ENCODE data around the gene RPTOR.
"Not testable (repeated sequence)": the region's sequence is repeated elsewhere in the genome, so short reads cannot be mapped to it uniquely, and the experiment has no call there.

The RPTOR gene

DNA sequence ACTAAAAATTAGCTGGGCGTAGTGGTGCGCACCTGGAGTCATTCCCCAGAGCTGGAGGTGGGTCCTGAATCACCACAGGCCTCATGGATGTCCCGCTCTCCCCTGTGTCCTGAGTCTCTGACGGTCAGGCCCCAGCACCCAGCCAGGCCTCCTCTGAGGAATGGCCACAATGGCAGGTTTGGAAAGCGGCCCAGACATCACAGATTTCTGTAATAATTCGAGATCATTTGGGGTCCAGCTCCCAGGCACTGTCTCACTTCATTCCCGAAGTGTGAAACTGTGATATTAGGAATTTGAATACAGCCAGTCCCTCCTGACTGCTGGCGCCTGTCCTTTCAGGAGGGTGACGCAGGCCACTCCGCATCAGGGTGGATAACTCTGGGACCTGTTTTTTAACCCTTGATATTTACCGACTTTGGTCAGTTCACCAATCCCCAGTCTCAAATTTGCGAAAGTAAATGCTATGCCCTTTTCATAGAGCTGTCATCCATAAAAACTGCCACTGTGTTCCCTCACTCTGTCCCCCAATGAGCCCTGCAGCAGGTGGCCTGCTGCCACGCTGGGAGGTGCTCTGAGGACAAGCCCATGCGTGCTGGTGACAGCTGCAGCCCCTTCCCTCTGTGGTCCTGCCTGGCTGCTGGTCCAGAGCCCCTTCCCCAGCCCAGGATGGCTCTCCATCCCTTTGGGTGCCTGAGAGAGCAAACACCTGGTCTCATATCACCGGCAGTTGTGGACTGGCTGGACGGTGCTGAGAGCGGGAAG is 28.3 kb upstream of the RPTOR start:
- DNase-seq = no peak

DNA sequence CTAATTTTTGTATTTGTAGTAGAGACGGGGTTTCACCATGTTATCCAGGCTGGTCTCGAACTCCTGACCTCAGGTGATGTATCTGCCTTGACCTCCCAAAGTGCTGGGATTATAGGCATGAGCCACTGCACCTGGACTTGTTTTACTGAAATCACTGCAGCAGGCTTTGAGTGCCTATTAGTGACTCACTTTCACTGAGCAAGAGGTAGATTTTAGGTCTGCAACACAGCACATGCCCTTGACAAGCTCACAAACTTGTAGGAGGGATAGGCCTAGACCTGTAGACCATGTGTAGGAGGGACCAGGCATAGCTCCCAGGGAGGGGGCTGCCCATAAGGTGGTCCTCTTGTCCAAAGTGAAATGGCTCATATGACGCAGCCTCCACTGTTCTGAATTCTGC is 27.0 kb upstream of the RPTOR start:
- no peak for DNase-seq

DNA sequence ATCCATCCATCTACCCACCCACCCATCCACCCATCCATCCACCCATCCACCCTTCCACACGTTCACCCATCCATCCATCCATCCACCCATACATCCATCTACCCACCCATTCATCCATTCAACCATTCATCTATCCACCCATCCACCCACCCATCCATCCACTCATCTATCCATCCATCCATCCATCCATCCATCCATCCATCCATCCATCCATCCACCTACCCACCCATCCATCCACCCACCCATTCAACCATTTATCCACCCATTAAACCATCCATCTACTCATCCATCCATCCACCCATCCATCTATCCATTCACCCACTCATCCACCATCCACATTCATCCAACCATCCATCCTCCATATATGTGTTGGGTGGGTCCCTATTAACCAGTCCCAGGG is 26.2 kb upstream of the RPTOR start:
- DNase-seq = no peak

DNA sequence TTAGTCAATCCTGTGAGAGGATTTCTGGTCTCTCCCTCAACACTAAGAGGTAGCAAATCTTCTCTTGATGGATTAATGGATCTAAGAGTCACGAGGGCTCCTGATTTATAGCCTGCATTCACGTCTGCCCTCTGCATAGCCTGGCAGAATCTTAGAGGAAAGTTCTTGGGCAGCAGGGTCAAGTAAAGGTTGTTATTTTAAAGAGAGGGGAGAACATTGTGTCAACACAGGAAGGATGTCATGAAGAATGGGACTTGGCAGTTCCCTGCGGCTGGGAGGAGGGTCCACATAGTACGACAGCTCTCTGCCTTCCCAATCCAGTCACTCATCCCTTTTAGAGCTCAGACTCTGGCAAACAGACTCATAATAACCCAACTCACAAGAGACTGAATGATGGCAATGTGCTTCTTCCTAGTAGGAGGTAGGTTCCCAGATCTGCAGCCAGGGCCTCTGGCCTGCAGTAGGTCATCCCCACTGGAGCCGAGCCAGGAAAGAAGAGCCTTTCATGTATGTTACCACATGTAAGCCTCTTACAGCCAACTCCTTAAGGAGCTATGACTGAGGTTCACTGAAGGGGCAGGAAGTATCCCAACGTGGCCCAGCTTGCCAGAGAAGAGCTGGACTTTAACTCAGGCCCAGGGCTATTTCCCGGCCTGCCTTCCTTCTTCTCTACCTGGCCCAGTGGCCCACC is 25.4 kb upstream of the RPTOR start:
- no peak for DNase-seq

DNA sequence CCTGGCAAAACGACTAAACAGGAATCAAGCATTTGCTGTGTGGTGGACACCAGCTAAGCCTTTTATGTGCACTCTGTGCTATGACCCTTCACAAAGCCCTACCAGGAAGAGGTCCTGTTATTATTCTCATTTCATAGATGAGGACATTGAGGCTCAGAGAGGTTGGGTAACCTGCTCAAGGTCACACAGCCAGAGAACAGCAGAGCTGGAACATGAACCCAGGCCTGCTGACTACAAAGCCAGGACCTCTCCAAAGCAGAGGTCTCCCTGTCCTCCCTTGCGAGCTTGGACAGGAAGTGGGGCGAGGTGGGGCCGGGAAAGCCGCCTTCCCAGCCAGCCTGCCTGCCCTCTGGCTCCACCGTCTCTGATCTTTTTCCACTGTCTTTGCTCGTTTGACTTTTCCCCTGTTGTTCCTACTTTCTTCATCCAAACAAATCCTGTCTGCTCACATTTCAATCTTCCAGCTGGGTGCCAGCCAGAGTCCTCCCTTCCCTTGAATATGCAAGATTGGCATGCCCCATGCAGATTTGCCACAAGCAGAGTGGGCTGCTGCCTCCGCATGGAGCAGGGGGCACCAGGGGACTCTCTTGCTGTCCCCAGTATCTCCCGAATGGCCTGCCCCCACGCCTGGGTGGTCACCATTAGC is 23.7 kb upstream of the RPTOR start:
- DNase-seq = no peak

DNA sequence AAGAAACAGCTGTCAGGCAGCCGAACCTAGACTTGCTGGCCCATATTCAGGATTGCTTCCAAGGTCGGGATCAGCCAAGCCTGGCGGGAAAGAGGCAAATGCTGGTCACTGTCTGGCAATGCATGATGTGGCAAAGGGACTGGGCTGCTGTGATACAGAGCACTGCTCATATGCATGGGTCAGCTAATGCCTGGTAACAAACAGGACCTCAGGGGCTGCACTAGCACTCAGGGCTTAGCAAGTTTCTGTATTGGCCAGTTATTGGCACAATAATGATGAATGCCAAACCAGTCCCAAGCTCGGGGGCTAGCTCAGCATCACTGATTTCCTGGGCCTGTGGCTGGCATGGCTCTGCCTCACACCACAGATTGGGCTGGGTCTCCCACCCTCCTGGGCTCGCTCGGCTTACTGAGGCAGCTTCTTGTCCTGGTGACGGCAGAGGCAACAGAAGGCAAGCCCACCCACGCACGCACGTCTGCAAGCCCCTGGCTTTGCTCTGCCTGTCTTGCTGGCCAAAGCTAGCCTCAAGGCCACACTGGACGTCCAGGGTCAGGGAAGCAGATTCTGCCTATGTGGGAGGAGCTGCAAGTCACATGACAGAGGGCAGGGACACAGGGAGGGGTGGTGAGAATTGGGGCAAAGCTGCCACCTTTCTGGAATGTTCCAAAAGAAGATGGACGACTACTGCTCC is 21.4 kb upstream of the RPTOR start:
- no peak for DNase-seq

DNA sequence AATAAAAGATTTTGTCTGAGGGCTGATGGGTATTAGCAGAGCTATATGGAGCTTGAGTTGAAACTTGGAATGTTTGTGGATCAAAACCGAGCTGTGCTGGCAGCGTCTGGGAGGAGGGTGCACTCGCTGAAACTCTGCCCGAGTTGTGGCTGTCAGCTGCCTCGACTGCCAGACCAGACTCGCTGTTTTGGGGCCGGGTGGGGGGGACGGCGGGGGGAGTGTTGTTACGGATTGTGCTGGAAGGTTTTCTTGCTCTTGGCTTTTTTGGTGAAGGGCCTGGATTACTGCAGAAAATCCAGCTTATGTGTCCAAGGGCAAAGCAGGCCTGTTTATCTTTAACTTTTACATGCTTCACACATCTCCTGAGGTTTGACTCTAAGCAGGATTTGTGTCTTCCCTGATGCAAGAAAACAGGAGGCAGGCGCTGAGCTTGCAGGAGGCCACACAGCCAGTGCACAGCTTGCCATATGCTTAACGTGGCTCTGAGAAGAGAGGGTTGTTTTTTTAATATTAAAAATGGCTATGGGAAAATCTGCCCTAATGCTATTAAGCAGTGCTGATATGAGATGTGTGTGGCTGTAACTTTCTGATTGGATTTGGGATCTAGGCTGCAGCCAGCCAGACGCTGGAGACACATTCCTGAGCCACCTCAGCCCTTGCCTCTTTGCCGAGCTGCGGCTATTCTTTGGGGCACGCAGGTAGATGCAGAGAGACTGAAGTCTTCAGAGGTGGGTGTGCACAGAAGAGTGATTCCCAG is 20.5 kb upstream of the RPTOR start:
- no peak for DNase-seq

DNA sequence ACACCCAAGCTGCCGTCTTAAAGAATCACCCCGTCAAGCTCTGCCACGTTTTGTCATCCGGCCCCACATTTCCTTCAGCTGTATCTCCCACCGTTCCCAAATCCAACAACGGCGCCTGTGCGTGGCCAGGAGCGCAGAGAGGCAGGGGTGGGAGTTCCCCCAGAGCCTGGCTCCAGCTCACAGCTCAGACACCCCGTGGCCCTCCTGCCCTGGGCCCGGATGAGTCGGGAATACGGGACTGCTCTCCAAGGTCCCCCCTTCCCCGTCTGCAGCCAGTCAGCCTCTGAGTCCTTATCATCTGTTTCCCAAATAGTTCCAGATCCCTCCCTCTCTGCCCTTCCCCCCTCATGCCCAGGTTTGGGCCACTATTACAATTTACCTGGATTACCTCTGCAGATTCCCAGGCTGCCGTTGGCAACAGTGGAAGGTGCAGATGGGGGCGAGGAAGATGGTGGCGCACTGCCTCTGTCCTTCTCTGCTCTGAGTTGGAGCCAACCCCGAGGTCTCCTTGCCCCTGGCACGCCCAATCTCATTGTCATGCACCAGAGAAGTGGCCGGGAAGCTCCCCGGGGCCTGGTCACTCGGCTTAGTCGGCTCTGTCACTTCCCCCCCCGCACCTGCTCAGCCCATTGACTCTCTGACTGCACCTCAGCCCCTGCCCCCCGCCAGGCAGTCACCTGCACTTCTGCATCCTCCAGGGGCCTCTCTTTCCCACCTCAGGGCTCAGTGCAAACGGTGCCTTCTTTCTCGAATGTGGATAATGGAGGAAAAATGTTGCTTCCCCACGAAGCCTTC is 18.3 kb upstream of the RPTOR start:
- no peak for DNase-seq

DNA sequence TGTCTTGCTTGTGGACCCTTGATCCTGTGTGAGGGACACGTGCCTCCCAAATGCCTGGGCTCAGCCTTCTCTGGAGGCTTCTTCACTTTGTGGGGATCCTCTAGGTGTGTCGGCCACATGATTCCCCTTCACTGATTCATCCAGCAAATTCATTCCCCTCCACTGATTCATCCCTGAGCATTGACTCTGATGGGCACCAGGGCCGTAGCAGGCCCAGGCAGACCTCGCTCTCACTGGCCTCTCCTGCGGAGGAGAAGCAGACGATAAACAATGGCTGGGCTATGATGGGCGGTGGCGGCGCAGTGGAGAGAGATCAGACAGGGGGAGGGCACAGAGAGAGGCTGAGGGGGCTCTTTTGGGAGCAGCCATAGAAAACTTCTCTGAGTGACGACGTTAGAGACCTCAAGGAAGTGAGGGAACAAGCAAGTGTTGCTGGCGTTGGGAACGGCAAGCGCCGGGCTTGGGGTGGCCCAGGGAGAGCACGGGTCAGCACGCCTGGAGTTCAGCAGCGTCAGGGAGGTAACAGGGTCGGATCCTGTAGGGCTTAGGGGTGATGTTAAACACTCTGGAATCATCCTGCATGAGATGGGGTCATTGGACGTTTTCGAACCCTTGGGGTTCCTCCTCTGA is 17.5 kb upstream of the RPTOR start:
- peak; percentile 39 for DNase-seq

DNA sequence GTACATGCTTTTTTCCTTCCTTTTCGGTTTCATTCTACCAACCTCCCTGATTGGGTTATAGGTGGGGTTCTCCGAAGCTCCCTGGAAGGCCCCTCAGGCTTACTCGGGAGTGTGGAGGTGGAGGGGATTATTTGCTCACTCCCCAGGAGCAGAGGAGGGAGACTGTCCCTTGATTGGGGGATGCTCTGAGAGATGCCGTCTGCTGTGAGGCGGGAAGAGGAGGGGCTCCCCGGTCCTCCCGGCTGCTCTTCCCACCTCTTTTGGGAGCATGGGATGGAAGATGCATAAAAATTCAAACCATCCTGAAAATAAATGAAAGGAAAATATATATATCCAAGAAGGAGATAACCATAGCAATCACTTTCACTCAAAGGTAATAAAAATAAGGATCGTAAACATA is 16.1 kb upstream of the RPTOR start:
- DNase-seq = no peak

DNA sequence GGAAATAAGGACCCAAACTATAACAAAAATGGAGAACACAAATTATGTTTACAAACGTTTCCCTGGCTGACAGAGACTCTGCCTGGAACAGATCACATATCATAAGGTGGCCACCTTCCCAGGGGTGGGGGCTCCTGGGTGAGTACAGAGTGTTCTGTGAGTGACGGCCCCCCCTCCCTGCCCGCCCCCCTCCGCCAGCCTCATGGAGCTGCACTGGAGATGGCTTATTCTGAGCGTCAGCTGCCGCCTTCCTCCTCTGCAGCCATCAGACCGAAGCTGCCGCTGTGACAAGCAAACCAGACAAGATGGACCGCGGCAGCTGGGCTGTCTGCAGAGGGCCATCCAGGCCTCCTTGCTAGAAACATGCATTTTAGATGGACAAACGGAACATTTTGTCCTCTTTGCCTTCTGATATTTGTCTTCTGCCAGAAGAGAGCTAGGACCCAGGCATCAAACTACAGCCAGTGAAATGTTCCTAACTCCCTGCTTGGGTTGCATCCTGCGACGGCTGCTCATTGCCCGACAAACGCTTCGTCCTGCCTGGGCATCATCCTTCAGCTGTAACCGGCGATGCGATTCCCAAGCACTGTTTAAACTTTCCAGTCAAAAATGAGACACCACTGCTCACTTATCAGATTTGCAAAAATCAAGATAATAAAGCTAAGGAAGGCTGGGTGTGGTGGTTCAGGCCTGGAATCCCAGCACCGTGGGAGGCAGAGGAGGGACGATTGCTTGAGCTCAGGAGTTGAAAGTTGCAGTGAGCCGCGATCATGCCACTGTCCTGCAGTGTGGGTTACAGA is 15.3 kb upstream of the RPTOR start:
- no peak for DNase-seq

DNA sequence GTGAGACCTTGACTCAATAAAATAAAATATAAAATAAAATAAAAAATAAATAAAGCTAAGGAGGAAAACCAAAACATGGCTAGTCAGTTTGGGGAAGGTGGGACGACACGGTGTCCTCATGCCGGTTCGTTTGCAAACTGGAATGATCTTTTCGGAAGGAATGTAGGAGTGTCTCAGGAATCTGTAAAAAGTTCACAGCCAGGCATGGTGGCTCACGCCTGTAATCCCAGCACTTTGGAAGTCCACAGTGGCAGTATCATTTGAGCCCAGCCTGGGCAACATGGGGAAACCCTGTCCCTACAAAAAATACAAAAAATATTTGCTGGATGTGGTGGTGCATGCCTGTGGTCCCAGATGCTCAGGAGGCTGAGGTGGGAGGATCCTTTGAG is 14.7 kb upstream of the RPTOR start:
- DNase-seq = no peak

DNA sequence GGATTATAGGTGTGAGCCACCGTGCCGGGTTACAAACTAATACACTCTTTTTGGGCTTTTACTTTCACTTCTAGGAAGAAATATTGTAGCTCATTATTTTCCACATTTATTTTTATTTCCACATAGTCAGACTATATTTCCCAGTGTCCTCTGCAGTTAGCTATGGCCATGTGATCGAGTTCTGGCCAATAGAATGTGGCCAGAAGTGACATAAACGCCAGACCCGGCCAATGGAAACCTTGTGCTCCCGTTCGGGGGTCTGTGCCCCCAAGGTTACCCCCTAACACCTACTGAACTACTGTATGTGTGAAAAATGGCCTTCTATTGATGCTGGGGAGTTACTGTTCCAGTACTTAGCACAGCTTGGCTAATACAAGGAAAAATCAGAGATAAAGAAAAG is 13.2 kb upstream of the RPTOR start:
- DNase-seq = no peak

DNA sequence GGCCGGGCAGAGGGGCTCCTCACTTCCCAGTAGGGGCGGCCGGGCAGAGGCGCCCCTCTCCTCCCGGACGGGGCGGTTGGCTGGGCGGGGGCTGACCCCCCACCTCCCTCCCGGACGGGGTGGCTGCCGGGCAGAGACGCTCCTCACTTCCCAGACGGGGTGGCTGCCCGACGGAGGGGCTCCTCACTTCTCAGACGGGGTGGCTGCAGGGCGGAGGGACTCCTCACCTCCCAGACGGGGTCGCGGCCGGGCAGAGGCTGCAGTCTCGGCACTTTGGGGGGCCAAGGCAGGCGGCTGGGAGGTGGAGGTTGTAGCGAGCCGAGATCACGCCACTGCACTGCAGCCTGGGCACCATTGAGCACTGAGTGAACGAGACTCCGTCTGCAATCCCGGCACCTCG is 7.3 kb upstream of the RPTOR start:
- not testable (repeated sequence) for DNase-seq

DNA sequence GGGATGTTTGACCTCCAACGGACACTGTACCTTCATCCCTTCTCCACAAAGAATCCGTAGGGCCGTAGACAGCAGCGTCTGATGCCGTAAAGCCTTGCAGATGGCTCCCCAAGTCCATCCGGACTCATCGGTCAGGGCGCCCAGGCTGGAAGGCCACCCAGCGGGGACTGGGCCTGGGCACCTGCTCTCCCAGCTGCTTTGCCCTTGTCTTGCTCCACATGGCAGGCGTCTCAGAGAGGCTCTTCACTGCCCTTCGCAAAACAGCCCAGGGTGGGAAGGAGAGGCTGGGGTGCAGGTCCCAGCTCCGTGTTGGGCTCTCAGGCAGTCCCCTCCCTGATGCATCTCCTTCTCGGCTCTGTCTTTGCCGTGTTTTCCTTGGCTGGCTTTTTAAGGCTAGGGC is 6.2 kb upstream of the RPTOR start:
- no peak for DNase-seq

DNA sequence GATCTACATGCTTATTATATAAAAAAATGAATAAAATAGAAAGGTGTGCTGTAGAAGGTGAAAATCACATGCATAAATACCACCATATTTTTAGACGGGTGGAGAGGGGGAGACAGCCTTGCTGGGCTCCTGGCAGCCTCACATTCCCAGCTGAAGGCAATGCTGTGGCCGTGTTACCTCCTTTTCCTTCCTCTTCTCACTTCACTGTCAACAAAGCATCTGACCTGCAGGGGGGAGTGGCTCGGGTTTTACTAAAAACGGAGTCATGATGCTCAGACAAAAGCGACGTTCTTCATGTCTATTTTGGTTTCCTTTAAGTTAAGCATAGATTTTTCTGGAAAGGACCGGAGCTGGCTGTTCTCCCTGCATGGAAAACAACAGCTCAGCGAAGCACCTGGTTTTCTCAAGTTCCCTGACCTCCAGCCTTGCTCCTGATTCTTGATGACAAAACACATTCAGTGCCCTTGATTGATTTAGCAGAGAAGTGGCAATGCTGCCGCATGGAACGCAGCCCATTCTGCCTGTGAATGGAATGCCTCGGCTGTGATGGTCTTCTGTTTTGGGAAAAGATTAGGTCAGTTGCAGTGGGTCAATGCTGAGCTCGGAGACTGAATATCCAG is 5.5 kb upstream of the RPTOR start:
- DNase-seq = no peak

DNA sequence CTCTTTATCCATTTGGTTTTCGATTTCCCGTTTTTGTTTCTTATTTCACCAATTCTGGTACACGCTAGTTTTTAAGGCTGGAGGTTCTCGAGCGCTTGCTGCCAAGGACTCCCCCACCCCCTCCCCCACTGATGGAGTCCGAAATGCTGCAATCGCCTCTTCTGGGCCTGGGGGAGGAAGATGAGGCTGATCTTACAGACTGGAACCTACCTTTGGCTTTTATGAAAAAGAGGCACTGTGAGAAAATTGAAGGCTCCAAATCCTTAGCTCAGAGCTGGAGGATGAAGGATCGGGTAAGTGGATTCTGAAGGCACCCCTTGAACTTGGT is 825 bp downstream of the RPTOR start:
- DNase-seq = no peak

DNA sequence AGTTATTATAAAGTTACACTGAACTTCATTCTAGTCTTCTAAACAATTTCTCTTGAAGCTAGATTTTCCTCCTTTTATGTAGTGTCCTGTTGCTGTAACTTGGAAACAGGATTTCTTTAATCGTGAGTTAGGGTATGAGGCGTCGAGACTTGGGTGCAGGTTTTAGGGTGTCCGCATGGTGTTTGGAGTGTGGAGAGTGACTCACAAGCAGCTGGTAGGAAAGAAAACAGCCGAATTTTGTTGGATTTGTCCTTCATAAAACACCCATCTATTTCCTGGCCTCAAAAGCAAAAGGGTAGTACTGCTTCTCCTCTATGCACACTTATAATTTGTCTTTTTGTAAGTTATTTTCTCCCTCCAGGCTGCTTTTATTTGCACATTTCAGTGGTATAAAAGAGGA is 1.6 kb downstream of the RPTOR start:
- DNase-seq = no peak

DNA sequence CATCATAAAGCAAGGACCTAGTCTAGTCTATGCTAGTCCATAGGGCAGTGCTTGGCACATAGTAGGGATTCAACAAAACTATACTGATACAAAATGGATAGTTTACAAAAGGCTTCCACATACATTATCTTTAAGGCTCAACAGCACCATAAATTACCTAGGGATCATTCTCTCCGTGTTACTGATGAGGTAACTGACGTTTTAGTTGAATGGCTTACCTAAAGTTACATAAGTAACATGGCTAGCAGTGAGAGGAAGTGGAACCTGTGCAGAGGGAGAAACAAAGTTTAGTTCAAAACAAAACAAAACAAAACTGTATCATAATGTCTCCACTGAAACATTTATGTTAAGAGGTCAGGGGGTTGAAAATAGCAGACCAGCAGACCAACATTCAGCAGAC is 7.9 kb downstream of the RPTOR start:
- no peak for DNase-seq

DNA sequence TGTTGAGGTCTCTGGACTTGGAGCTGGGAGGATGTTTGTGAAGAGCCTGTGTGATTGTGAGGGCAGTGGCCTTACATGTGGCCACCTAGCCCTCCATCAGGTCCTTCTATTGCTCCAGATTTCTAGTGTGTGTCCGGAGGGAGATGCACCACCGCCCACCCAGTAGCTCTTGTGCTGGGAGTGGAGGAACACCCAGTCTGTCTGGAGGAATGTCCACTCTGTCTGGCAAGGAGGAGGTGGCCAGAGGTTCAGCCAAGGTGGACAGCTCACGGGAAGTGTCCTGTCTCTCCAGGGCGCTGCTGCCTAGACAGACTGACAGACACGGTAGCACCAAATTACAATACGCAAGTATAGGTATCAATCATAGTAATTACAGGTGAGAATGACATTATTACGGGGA is 10.6 kb downstream of the RPTOR start:
- DNase-seq = no peak

Measured in NCI-H226 (cell line).